T1000 (cell line): Measurements from ENCODE around the gene JPT1.
"Not testable (repeated sequence)": the region's sequence is repeated elsewhere in the genome, so short reads cannot be mapped to it uniquely, and the experiment has no call there.

Source experiments
- DNase-seq: peaks from one replicate; lab custom pipeline; 2025; ENCODE audit warnings: mixed read lengths; lab: John Stamatoyannopoulos, UW

JPT1 gene

GRCh38 chr17:75130059-75130631 lies 24.2 kb downstream of the JPT1 start:
- DNase-seq: no peak

GRCh38 chr17:75129576-75129975 lies 24.7 kb downstream of the JPT1 start:
- DNase-seq: no peak

- no peak for DNase-seq
These were observed 25.4 kb downstream of the JPT1 start for GRCh38 chr17:75128694-75129505.

GRCh38 chr17:75127936-75128335 lies 26.4 kb downstream of the JPT1 start:
- DNase-seq: not testable (repeated sequence)

GRCh38 chr17:75126954-75127353 lies 27.4 kb downstream of the JPT1 start:
- DNase-seq: no peak

- DNase-seq: no peak
These were observed 28.3 kb downstream of the JPT1 start for GRCh38 chr17:75125984-75126383.

GRCh38 chr17:75124819-75125162 lies 29.5 kb downstream of the JPT1 start:
- no peak for DNase-seq

DNA sequence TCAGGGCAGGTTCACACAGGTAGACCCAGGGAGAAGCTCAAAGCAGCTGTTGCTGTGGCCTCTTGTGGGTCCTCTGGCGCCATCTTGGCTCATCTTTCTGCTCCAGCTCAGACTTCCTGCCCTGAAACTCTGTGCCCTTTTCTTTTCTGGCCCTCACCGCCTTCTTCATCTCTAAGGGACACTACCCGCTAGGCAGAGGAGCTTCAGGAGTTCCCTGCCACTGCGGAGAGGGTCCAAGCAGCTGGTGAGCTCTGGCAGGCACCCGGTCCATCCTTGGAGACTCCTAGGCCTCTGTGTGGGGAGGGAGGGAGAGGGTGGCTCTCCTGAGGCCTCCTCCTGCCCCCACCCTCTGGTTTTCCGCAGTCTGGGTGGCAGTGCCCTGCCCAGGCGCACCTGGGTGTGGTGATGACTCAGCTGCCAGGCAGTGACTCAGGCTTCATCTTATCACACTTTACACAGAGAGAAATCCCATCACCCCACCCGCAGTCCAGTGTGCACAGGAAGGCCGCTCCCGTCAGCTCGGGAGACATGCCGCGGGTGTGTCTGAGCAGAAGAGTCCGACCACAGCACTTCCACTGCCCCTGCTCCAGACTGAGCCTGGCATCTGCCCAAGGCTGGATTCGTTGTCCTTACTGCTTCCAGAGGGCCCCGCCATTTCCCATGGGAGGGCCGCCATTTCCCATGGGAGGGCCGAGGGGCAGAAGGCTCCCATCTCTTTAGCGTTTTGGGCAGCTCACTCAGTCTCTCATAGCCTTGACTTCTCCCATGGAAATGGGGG lies 30.1 kb downstream of the JPT1 start:
- DNase-seq: peak; percentile 92

DNA sequence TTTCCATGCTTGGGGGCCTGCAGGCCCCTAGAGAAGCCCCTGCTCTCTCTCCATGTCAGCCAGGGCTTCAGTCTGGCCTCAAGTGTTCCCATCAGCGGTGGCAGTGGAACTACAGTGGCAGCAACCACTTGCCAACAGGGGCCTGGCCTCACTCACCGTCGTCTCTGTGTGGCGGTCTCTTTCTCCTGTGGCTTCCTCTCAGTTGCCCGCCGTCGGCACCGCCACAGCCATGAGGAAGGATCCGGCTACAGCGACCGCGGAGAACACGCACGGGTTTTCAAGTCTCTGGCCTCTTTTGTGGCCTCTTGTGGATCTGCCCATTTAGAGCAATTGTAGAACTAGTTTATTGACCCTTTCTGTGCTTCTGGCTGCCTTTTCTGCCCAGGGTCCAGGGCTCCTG lies 36.0 kb downstream of the JPT1 start:
- DNase-seq: no peak

DNA sequence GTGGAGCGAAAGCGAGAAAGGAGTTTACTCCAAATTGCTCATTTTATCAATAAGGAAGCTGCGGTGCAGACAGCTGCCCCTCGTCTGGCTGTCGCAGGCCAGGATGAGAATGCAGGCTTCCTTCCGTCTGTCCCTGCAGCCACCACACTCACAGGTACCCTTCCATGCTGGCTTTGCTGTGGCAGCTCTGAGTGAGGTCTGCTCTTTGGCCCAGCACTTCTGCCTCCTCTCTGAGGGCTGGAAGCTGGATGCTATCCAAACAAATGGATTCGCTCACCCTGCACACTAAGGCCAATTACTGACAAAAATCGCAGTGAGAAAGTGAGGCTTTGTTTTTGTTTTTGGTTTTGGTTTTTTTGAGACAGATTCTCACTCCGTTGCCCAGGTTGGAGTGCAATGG lies 37.6 kb downstream of the JPT1 start:
- no peak for DNase-seq

DNA sequence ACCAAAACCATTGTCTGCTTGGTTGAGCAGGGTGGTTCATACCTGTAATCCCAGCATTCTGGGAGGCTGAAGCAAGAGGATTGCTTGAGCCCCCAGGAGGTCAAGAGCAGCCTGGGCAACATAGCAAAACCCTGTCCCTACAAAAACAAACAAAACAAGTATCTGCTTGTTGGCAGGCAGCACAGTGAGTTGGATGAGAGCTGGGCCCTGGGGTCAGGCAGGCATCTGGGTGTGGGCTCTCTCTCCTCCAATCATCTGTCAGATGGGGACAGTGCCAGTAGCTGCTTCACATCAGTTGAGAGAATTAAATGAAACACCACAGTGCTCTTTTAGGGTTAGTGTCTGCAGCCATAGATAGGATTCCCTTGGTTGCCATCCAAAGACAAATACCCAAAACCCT lies 38.8 kb downstream of the JPT1 start:
- DNase-seq: no peak

DNA sequence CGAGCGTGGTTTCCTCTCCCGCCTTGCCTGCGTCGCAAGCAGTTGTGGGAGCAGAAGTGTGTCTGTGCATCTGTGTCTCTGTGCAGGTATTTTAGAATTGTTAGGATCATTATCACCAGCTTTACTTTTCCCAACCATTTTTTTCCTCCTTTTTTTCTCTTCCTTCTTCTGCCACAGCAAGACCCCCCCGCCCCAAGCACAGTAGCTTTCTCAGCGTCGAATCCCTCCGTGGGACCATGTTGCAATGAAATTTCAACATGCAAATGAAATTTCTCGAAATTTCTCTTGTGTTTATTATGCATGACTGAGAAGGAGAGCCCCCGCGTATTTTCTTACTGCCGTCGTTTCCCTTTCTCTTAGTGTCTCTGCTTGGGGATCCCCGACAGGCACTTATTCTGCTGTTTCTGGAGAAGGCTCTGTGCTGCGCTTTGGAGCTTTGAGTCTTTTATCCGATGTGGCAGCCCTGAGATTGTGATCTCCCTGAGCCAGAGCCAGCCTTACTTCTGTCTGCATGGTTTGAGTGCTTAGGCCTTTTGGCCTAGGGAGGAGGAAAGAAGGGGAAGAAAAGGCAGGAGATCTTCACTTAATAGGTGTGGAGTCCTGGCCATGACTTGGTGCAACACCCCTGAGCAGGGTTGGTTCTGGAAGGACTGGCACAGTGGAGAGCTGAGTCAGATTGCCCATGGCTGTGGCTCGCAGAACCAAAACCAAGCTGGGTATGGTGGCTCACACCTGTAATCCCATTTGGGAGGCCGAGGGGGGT lies 39.6 kb downstream of the JPT1 start:
- no peak for DNase-seq

DNA sequence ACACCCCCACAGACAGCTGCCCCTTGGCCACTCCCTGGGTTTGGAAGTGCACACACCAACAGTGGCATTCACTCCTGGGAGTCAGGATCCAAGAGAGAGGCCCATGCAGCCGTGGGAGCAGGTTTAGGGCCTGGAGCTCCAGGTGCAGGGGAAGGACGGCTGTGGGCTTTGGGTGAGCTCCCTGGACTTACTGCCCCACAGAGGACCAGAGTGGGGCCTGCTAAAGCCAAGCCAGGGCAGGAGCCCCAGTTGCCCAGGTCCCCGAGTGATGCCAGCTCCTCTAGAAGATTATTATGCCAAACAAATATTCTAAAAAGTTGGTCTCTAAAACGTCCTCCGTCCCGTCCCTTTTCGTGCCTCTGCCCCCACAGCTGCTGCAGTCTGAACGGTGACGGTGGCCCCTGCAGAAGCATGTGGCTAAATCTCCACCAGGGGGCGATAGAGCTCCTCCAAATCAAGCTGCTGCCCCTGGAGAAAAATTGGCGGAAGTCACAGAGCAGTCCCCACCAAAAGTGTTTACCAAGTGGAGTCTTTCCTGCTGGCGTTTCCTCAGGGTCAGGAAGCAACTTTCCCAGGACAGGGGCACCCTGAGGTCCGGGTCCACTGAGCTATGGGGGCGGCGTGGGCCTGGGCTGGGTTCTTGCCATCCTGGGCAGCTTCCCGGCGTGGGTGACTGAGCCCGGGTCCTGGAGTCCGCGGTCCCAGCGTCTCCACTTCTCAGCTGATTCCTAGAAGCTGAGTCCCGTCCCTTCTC lies 40.3 kb downstream of the JPT1 start:
- DNase-seq: peak; percentile 73

DNA sequence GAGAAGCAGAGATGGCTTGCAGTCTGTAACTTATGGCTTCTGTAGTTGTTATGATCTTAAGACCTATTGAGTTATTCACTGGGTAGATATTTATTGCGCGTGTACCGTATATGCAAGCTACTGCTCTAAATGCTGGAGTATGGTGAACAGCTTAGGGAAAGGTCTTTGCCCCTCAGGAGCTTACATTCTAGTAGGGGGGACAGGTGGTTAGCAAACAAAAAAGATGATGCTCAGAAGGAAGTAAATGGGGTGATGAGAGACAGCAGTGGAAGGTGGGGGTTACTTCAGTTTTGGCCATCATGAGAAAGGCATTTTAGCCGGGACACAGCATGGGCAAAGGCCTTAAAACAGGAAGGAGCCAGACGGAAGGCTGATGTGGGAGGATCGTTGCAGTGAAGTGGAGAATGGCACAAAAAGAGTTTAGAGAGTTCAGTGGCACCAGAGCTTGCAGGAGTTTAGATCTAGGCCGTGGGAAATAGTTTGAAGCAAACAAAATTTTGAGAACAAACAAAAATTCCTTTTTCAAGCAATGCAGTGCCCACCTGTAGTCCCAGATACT lies 42.5 kb downstream of the JPT1 start:
- no peak for DNase-seq

- no peak for DNase-seq
These were observed 43.9 kb downstream of the JPT1 start for GRCh38 chr17:75110234-75110937.

GRCh38 chr17:75109407-75110233 lies 44.7 kb downstream of the JPT1 start, which contains the start of gene ARMC7:
Gene ARMC7 (plus strand): TSS chr17:75109969. CDS start chr17:75110289, 320 bp downstream.
- peak; percentile 78 for DNase-seq

GRCh38 chr17:75109046-75109406 lies 45.3 kb downstream of the JPT1 start:
- no peak for DNase-seq

GRCh38 chr17:75108193-75108592 lies 46.1 kb downstream of the JPT1 start:
- no peak for DNase-seq
